Measurements from ENCODE around the gene VPS72.

The VPS72 gene

GRCh38 chr1:151159373-151159772 is 30.6 kb downstream of the VPS72 start:
- Histone ChIP-seq H3K4me3 (ENCODE audit: low read length, poor library complexity, severe bottlenecking) (no peak overlapping the region), H3K79me2 (ENCODE audit: insufficient read depth, low read length) (peaks cover 24% of the 10 kb centered on the region; the same call in 1 of the 2 replicates), H2AFZ (ENCODE audit: low read length) (no peak overlapping the region), H3K4me1 (ENCODE audit: insufficient read depth, low read length, poor library complexity, severe bottlenecking) (peaks cover 36% of the 10 kb centered on the region), H3K27me3 (ENCODE audit: insufficient read depth, low read length, poor library complexity, severe bottlenecking) (no peaks in the 10 kb centered on the region), H3K4me2 (ENCODE audit: low read depth, low read length, poor library complexity, severe bottlenecking) (peak overlapping the region; percentile 35), H3K36me3 (ENCODE audit: insufficient read depth, low read length) (no peaks in the 10 kb centered on the region), H4K20me1 (ENCODE audit: insufficient read depth, low read length, poor library complexity, severe bottlenecking) (no peaks in the 10 kb centered on the region), H3K9ac (ENCODE audit: low read depth, low read length, poor library complexity, severe bottlenecking) (peak overlapping the region; percentile 37), H3F3A (ENCODE audit: low read depth) (no peaks in the 10 kb centered on the region), H3K9me2 (replicated peaks; ENCODE audit: low read depth, low read length) (no peaks in the 10 kb centered on the region), H3K9me3 (ENCODE audit: insufficient read depth, low read depth, low read length) (no peaks in the 10 kb centered on the region)
- TF ChIP-seq CTCF (conservative IDR thresholded peaks at IDR 0.05; ENCODE audit: low read length): no peak
- TF ChIP-seq EZH2phosphoT487 (IDR thresholded peaks at IDR 0.05; ENCODE audit: borderline replicate concordance): no peak

- Histone ChIP-seq H3K9ac (ENCODE audit: low read depth, low read length, poor library complexity, severe bottlenecking) (no peak overlapping the region), H3K27me3 (ENCODE audit: insufficient read depth, low read length, poor library complexity, severe bottlenecking) (no peaks in the 10 kb centered on the region), H3K4me3 (ENCODE audit: low read length, poor library complexity, severe bottlenecking) (peak overlapping the region; percentile 76), H3K79me2 (ENCODE audit: insufficient read depth, low read length) (peaks cover 20% of the 10 kb centered on the region; the same call in 1 of the 2 replicates), H3F3A (ENCODE audit: low read depth) (no peaks in the 10 kb centered on the region), H3K4me1 (ENCODE audit: insufficient read depth, low read length, poor library complexity, severe bottlenecking) (peaks cover 32% of the 10 kb centered on the region), H3K36me3 (ENCODE audit: insufficient read depth, low read length) (no peaks in the 10 kb centered on the region), H3K4me2 (ENCODE audit: low read depth, low read length, poor library complexity, severe bottlenecking) (peak overlapping the region; percentile 80), H3K9me3 (ENCODE audit: insufficient read depth, low read depth, low read length) (no peaks in the 10 kb centered on the region), H4K20me1 (ENCODE audit: insufficient read depth, low read length, poor library complexity, severe bottlenecking) (no peaks in the 10 kb centered on the region), H3K9me2 (replicated peaks; ENCODE audit: low read depth, low read length) (no peaks in the 10 kb centered on the region), H2AFZ (ENCODE audit: low read length) (no peak overlapping the region)
- TF ChIP-seq EZH2phosphoT487 (IDR thresholded peaks at IDR 0.05; ENCODE audit: borderline replicate concordance): no peak
Observed at GRCh38 chr1:151158751-151159251, 31.2 kb downstream of the VPS72 start.

DNA sequence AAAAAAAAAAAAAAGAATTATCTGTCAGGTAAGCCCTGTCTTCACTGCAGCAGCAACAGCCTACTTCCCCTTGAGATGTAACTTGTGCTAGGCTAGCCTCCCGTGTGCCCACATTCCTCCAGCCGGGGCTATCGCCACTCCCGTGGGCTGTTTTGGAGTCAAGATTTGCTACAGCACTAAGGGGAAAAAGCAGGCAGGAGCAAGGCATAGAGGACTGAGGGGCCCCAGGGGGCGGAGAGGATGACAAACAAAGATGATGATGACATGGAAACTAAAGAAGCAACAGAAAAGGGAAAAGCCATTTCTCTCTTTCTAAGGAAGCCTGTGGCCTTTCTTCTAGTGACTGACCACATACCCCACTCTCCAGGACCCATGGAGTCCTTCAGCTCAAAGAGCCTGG is 31.7 kb downstream of the VPS72 start:
- H3K4me3 ChIP-seq (ENCODE audit: low read length, poor library complexity, severe bottlenecking): peak overlapping the region; percentile 76
- H3K9me3 ChIP-seq (ENCODE audit: insufficient read depth, low read depth, low read length): no peaks in the 10 kb centered on the region
- no peaks in the 10 kb centered on the region for H3K36me3 ChIP-seq (ENCODE audit: insufficient read depth, low read length)
- peak overlapping the region; percentile 80 for H3K4me2 ChIP-seq (ENCODE audit: low read depth, low read length, poor library complexity, severe bottlenecking)
- no peaks in the 10 kb centered on the region for H3K9me2 ChIP-seq (replicated peaks; ENCODE audit: low read depth, low read length)
- no peaks in the 10 kb centered on the region for H3F3A ChIP-seq (ENCODE audit: low read depth)
- peaks cover 32% of the 10 kb centered on the region for H3K4me1 ChIP-seq (ENCODE audit: insufficient read depth, low read length, poor library complexity, severe bottlenecking)
- TF ChIP-seq CTCF (conservative IDR thresholded peaks at IDR 0.05; ENCODE audit: low read length) (no peak), EZH2phosphoT487 (IDR thresholded peaks at IDR 0.05; ENCODE audit: borderline replicate concordance) (no peak)
- no peak overlapping the region for H2AFZ ChIP-seq (ENCODE audit: low read length)
- no peaks in the 10 kb centered on the region for H3K27me3 ChIP-seq (ENCODE audit: insufficient read depth, low read length, poor library complexity, severe bottlenecking)
- peak overlapping the region; percentile 81 for H3K9ac ChIP-seq (ENCODE audit: low read depth, low read length, poor library complexity, severe bottlenecking)
- peaks cover 20% of the 10 kb centered on the region; the same call in 1 of the 2 replicates for H3K79me2 ChIP-seq (ENCODE audit: insufficient read depth, low read length)
- no peaks in the 10 kb centered on the region for H4K20me1 ChIP-seq (ENCODE audit: insufficient read depth, low read length, poor library complexity, severe bottlenecking)

DNA sequence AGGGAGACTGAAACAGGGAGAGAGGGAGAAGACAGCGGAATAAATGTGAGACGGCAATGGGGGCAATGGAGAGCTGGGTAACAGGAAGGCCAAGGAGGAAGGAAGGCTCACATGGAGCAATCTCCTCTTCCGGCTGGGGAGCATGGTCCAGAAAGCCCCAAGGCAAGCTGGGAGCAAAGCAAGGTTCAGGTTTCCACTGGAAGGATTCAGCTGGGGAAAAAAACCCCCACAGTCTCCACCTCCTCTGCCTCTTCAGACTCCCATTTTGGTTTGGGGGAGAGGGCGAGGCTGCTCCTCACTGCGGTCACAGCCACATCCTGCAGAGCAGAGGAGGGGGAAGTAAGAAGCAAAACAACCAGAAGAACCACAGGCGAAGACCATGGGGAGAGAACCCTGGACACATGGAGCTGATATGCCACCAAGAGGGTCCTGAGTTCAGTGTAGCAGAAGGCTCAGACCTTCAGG is 32.9 kb downstream of the VPS72 start:
- TF ChIP-seq CTCF (conservative IDR thresholded peaks at IDR 0.05; ENCODE audit: low read length) (no peak), EZH2phosphoT487 (IDR thresholded peaks at IDR 0.05; ENCODE audit: borderline replicate concordance) (no peak)
- Histone ChIP-seq H3K27me3 (ENCODE audit: insufficient read depth, low read length, poor library complexity, severe bottlenecking) (no peaks in the 10 kb centered on the region), H3K9me3 (ENCODE audit: insufficient read depth, low read depth, low read length) (no peaks in the 10 kb centered on the region), H3K79me2 (ENCODE audit: insufficient read depth, low read length) (peaks cover 20% of the 10 kb centered on the region; the same call in 1 of the 2 replicates), H3K4me2 (ENCODE audit: low read depth, low read length, poor library complexity, severe bottlenecking) (peak overlapping the region; percentile 80), H4K20me1 (ENCODE audit: insufficient read depth, low read length, poor library complexity, severe bottlenecking) (no peaks in the 10 kb centered on the region), H3K4me1 (ENCODE audit: insufficient read depth, low read length, poor library complexity, severe bottlenecking) (peaks cover 32% of the 10 kb centered on the region), H3K36me3 (ENCODE audit: insufficient read depth, low read length) (no peaks in the 10 kb centered on the region), H3K9ac (ENCODE audit: low read depth, low read length, poor library complexity, severe bottlenecking) (peak overlapping the region; percentile 81), H3F3A (ENCODE audit: low read depth) (no peaks in the 10 kb centered on the region), H2AFZ (ENCODE audit: low read length) (peak overlapping the region; percentile 79; the same call in 1 of the 2 replicates), H3K9me2 (replicated peaks; ENCODE audit: low read depth, low read length) (no peaks in the 10 kb centered on the region), H3K4me3 (ENCODE audit: low read length, poor library complexity, severe bottlenecking) (peak overlapping the region; percentile 76)

Data from Loucy (cell line).